ENCODE data around the gene RASA3. TPM values are rescaled to one million over a fixed set of nuclear protein-coding genes. Genes with fewer than 3 reads are reported as not detected.

Gene RASA3
- total and polyA plus RNA-seq, 2 of the 8 experiments (the other 6 are each of a cell fraction or from before 2014, with no cell fraction given) = 7.5 to 21.9 TPM

DNA sequence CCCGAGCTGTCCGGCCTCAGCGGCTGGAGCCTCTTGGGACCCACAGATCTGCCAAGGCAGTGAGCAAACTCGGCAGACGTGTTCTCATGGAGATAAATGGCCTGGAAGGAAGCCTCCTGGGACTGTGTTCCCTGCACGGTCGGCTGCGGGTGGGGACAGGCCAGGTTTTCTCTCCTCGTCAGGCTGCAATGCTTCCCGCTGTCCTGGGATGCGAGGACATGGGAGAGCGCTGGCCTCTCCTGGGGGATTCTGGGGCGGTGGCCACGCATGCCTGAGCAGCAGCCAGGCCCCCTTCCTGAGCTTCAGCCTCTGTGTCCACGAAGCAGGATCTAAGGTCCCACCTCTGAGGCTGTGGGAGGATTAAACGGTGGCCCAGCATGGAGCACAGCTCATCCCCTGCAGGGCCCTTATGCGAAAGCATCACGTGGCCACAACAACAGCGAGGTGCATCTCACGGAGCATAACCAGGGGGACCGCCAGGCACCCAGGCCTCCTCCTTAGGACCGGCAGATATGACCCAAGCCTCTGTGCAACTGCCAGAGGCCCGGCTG, 137.3 kb downstream of the RASA3 start (continued):
- TF ChIP-seq ZNF274 (IDR thresholded peaks at IDR 0.05; ENCODE audit: borderline replicate concordance, extremely low read depth, low read length) (no peak), SIN3A (conservative IDR thresholded peaks at IDR 0.05 in 1 of 2, IDR thresholded peaks at IDR 0.05 in 1 of 2; ENCODE audit: low read depth in 1 of 2, low read length in 2 of 2) (no peak), RFX5 (IDR thresholded peaks at IDR 0.05; ENCODE audit: borderline replicate concordance, low read depth, low read length) (no peak), NANOG (IDR thresholded peaks at IDR 0.05; ENCODE audit: insufficient read depth, low read depth, low read length, poor library complexity, severe bottlenecking) (no peak), SRF (IDR thresholded peaks at IDR 0.05; ENCODE audit: low read depth, low read length) (no peak), YY1 (IDR thresholded peaks at IDR 0.05; ENCODE audit: low read depth, low read length) (no peak), MAX (IDR thresholded peaks at IDR 0.05) (no peak), USF2 (IDR thresholded peaks at IDR 0.05; ENCODE audit: low read length) (no peak), EGR1 (IDR thresholded peaks at IDR 0.05; ENCODE audit: borderline replicate concordance, low read depth, low read length) (no peak), CHD1 (IDR thresholded peaks at IDR 0.05; ENCODE audit: low read depth, low read length) (no peak)
